Natural killer cell (primary cell): ENCODE results near the gene RRAD. TPM values are rescaled to one million over a fixed set of nuclear protein-coding genes. Genes with fewer than 3 reads are reported as not detected.
A peak's percentile ranks its signal among the peaks of the same experiment; 100 is the strongest.

Source experiments
- ATAC-seq, 3 donors: fragments of 150-1000 bp in 2 of 3; fragments of 200-7000 bp in 1 of 3; cut with Tn5 transposase; 1 replicate in 1 of 3; 2 replicates in 2 of 3; pipeline ENCODE4 v1.10.0; 2021; ENCODE audit warnings: mild to moderate bottlenecking in 2 of 3, moderate library complexity in 2 of 3
- DNase-seq, 2 donors: peaks; one replicate each; pipeline versions ENCODE4 v3.0.0 to v3.0.0-alpha.2; 2013 to 2021; ENCODE audit warnings: mixed read lengths in 1 of 2
- H3K27ac ChIP-seq: one replicate; pipeline ENCODE4 v1.5.1; 2013; ENCODE audit warnings: mild to moderate bottlenecking, low read length
- H3K27me3 ChIP-seq: one replicate; pipeline ENCODE4 v1.6.1; 2013; ENCODE audit warnings: low read length; ENCODE audit not compliant: control insufficient read depth, insufficient read depth
- H3K36me3 ChIP-seq: one replicate; pipeline ENCODE4 v1.6.1; 2013; ENCODE audit warnings: low read length; ENCODE audit not compliant: control insufficient read depth, insufficient read depth
- H3K4me1 ChIP-seq: one replicate; pipeline ENCODE4 v1.6.1; 2013; ENCODE audit warnings: low read length; ENCODE audit not compliant: control insufficient read depth, insufficient read depth
- H3K4me3 ChIP-seq: one replicate; pipeline ENCODE4 v1.5.1; 2013; ENCODE audit warnings: low read length
- H3K9me3 ChIP-seq: one replicate; pipeline ENCODE4 v1.6.1; 2013; ENCODE audit warnings: low read length; ENCODE audit not compliant: control insufficient read depth, insufficient read depth
- H3K27ac Mint-ChIP-seq, 2 donors: one replicate each; pipeline ENCODE4 v1.8.0; 2022; ENCODE audit warnings: mild to moderate bottlenecking in 2 of 2, mixed read lengths in 2 of 2, moderate library complexity in 1 of 2
- H3K27me3 Mint-ChIP-seq, 2 donors: one replicate each; pipeline ENCODE4 v1.8.0; 2022; ENCODE audit warnings: low read depth in 2 of 2, mixed read lengths in 2 of 2
- H3K36me3 Mint-ChIP-seq: one replicate; pipeline ENCODE4 v1.8.0; 2022; ENCODE audit warnings: mixed read lengths
- H3K4me1 Mint-ChIP-seq, 2 donors: one replicate each; pipeline ENCODE4 v1.8.0; 2022; ENCODE audit warnings: mixed read lengths in 2 of 2
- H3K4me3 Mint-ChIP-seq: one replicate; pipeline ENCODE4 v1.8.0; 2022; ENCODE audit warnings: mild to moderate bottlenecking, moderate library complexity, mixed read lengths
- H3K9me3 Mint-ChIP-seq, 2 donors: one replicate each; pipeline ENCODE4 v1.8.0; 2022; ENCODE audit warnings: mixed read lengths in 2 of 2
- CTCF ChIP-seq: fragments of 200-600 bp; IDR thresholded peaks from one replicate; pipeline ENCODE4 v1.8.0; 2022; ENCODE audit warnings: antibody characterized with exemption
- WGBS: methylation state at CpG from one replicate; pipeline ENCODE4 v1.1.7; 2013; ENCODE audit warnings: missing lambda C conversion rate; ENCODE audit not compliant: insufficient coverage; 5-methylcytosine and 5-hydroxymethylcytosine counted together
- intact Hi-C: fragments of 100-400 bp; cut with micrococcal nuclease; formaldehyde crosslinking; loops from one replicate; pipeline ENCODE4 v1.14.2; 2022
- total RNA-seq, 4 donors: library from RNA; stranded (reverse); fragments of 120-200 nt in 1 of 4; gene quantifications; one replicate each; pipeline versions ENCODE4 v1.2.3 to v1.2.4, GENCODE V29; 2013 to 2022

Gene RRAD
- total RNA-seq, 3 donors from 2014 or later (not counting 1 experiment from before 2014, with no cell fraction given), result 1.8 to 4.5 (median 2.8) TPM

GRCh38 chr16:66933776-66934137, 8.4 kb upstream of the RRAD start:
- WGBS, result 2% methylated on average over 9 of the region's 12 CpGs
- ATAC-seq (peak in 2 of 3 donors; percentile 3 to 43), DNase-seq (no peak)
- Mint-ChIP-seq H3K27ac (peak overlapping the region; percentile 96 to 98), H3K4me1 (peaks cover 44 to 60% of the 10 kb centered on the region in 2 donors), H3K4me3 (peak overlapping the region; percentile 99), H3K36me3 (no peaks in the 10 kb centered on the region), H3K27me3 (no peaks in the 10 kb centered on the region), H3K9me3 (no peaks in the 10 kb centered on the region)
- peak overlapping the region; percentile 78 for H3K27ac ChIP-seq
- H3K9me3 ChIP-seq, result no peaks in the 10 kb centered on the region
- H3K36me3 ChIP-seq, result peaks cover 2% of the 10 kb centered on the region
- H3K4me3 ChIP-seq, result peak overlapping the region; percentile 64
- peaks cover 35% of the 10 kb centered on the region for H3K4me1 ChIP-seq
- intact Hi-C loops, result no loop called here
- no peak for TF ChIP-seq CTCF
- no peaks in the 10 kb centered on the region for H3K27me3 ChIP-seq

GRCh38 chr16:66932076-66932475, 6.7 kb upstream of the RRAD start:
- Histone ChIP-seq H3K36me3 (peaks cover 2% of the 10 kb centered on the region), H3K9me3 (no peaks in the 10 kb centered on the region), H3K4me3 (no peak overlapping the region), H3K27ac (no peak overlapping the region), H3K27me3 (no peaks in the 10 kb centered on the region), H3K4me1 (peaks cover 35% of the 10 kb centered on the region)
- Mint-ChIP-seq H3K27ac (peak overlapping the region; percentile 96 to 98), H3K36me3 (no peaks in the 10 kb centered on the region), H3K4me3 (peak overlapping the region; percentile 99), H3K4me1 (peaks cover 44 to 54% of the 10 kb centered on the region in 2 donors), H3K9me3 (no peaks in the 10 kb centered on the region), H3K27me3 (no peaks in the 10 kb centered on the region)
- ATAC-seq (no peak), DNase-seq (no peak)
- TF ChIP-seq CTCF, result no peak
- 97% methylated on average over 4 of the region's 4 CpGs for WGBS
- intact Hi-C loops, result no loop called here

- Histone ChIP-seq H3K27ac (no peak overlapping the region), H3K36me3 (peaks cover 2% of the 10 kb centered on the region), H3K9me3 (no peaks in the 10 kb centered on the region), H3K4me1 (peaks cover 35% of the 10 kb centered on the region), H3K27me3 (no peaks in the 10 kb centered on the region), H3K4me3 (no peak overlapping the region)
- intact Hi-C loops, result no loop called here
- H3K9me3 Mint-ChIP-seq, result no peaks in the 10 kb centered on the region
- 92% methylated on average over 2 of the region's 2 CpGs for WGBS
- H3K27me3 Mint-ChIP-seq, result no peaks in the 10 kb centered on the region
- H3K4me3 Mint-ChIP-seq, result peak overlapping the region; percentile 63
- TF ChIP-seq CTCF, result no peak
- peak overlapping the region; percentile 96 to 98 for H3K27ac Mint-ChIP-seq
- H3K36me3 Mint-ChIP-seq, result no peaks in the 10 kb centered on the region
- peaks cover 43 to 51% of the 10 kb centered on the region in 2 donors for H3K4me1 Mint-ChIP-seq
- ATAC-seq, result no peak
- DNase-seq, result no peak
Observed at GRCh38 chr16:66931665-66932064, 6.3 kb upstream of the RRAD start.

GRCh38 chr16:66930189-66930588, 4.9 kb upstream of the RRAD start:
- H3K27ac ChIP-seq, result no peak overlapping the region
- peaks cover 28% of the 10 kb centered on the region for H3K4me1 ChIP-seq
- no peaks in the 10 kb centered on the region for H3K36me3 Mint-ChIP-seq
- H3K27me3 ChIP-seq, result peaks cover 10% of the 10 kb centered on the region
- peaks cover 33 to 44% of the 10 kb centered on the region in 2 donors for H3K4me1 Mint-ChIP-seq
- 92% methylated on average over 2 of the region's 4 CpGs for WGBS
- no peak overlapping the region for H3K4me3 Mint-ChIP-seq
- no peak overlapping the region for H3K27ac Mint-ChIP-seq
- ATAC-seq (no peak), DNase-seq (no peak)
- no peaks in the 10 kb centered on the region for H3K9me3 ChIP-seq
- H3K27me3 Mint-ChIP-seq, result peaks cover 0 to 7% of the 10 kb centered on the region in 2 donors
- TF ChIP-seq CTCF, result no peak
- H3K36me3 ChIP-seq, result peaks cover 2% of the 10 kb centered on the region
- intact Hi-C loops, result no loop called here
- H3K9me3 Mint-ChIP-seq, result no peaks in the 10 kb centered on the region
- no peak overlapping the region for H3K4me3 ChIP-seq
